ENCODE measurements around the gene C5orf52.
"Not testable (repeated sequence)": the region's sequence is repeated elsewhere in the genome, so short reads cannot be mapped to it uniquely, and the experiment has no call there.

The C5orf52 gene

DNA sequence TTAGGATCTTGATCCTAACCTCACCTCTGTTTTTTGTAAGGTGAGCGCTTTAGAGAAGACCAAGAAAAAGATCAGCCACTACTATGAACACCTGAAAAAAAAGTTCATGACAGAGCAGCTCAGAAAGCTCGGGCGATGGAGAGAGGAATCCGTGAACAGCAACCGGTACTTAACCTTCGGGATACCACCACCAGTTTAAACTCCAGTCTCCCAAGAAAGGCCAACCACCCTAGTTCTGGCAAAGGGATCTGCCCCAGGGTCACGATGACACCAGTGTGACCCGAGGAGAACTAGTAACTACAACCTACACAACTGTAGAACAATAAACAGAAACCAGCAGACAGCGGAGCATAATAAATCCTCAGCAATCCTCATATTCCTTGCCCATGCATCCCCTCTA, 8.5 kb downstream of the C5orf52 start:
- no peak for DNase-seq (ENCODE audit: low read depth)

DNA sequence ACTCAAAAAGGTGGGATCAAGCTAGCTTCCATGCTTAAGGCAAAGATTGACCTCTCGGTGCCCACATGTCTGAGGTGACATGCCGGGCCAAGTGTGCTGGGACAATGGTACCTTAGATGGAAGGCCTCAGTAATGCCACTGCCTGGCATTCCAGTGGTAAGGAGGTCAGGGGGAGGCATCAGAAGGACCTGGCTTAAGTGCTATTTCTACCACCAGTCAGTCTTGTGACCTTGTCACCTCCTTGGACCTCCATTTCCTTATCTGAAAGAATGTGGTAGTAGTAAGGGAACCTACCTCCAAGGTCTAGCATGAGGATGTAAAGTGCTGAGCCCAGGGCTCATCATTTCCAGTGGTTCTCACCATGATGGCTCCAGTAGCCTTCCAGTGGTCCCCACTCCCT, 8.9 kb downstream of the C5orf52 start:
- no peak for DNase-seq (ENCODE audit: low read depth)

DNA sequence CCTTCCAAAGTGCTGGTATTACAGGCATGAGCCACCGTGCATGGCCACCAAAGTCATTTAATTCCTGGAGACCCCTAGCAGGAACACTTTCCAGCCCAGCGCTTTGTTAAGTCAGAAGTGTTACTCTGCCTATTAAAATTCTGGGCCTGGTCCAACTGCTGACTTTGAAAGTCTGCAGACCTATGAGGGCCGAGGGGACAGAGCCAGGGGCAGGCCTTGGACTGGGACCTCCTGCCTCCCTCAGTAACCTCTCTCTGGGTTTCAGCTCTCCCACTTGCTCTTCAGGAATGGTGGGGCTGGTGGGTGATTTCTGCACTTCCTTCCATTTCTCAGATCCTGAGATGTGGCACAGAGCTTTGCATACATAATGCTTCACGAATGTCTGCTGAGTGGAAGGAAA, 9.7 kb downstream of the C5orf52 start:
- DNase-seq (ENCODE audit: low read depth), result no peak

DNA sequence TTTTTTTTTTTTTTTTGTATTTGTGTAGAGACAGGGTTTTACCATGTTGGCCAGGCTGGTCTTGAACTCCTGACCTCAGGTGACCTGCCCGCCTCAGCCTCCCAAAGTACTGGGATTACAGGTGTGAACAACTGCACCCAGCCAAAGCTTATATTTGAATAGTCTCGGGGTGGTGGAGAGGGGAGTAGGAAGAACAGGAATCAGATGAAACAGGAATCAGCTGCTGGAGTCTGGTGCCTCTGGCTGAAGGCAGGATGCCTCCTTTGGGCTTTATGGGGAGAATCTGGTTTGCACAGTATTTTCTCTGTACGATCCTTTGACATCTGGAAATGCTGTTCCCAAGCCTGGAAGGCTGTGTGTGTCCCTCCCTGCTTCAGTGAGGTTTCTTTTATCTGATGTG, 10.9 kb downstream of the C5orf52 start:
- DNase-seq (ENCODE audit: low read depth), result no peak

- not testable (repeated sequence) for DNase-seq (ENCODE audit: low read depth)
Observed at GRCh38 chr5:157686276-157687197, 15.2 kb downstream of the C5orf52 start.

DNA sequence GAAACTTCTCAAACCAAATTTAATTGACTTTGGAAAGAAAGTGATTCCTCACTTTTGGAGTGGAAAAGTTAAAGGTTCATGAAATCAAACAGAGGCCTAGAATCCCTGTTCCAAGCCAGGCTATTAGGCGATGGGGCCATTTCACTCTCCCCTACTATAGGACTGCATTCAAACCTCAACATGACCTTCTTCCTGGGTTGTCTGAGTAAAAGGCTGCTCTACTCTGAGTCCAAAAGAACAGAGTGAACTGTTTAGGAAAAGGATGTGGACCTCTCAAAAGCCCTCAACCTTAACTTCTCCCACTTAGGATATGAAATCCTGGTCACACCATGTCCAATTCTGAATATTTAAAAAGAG, 15.8 kb downstream of the C5orf52 start:
- no peak for DNase-seq (ENCODE audit: low read depth)

DNA sequence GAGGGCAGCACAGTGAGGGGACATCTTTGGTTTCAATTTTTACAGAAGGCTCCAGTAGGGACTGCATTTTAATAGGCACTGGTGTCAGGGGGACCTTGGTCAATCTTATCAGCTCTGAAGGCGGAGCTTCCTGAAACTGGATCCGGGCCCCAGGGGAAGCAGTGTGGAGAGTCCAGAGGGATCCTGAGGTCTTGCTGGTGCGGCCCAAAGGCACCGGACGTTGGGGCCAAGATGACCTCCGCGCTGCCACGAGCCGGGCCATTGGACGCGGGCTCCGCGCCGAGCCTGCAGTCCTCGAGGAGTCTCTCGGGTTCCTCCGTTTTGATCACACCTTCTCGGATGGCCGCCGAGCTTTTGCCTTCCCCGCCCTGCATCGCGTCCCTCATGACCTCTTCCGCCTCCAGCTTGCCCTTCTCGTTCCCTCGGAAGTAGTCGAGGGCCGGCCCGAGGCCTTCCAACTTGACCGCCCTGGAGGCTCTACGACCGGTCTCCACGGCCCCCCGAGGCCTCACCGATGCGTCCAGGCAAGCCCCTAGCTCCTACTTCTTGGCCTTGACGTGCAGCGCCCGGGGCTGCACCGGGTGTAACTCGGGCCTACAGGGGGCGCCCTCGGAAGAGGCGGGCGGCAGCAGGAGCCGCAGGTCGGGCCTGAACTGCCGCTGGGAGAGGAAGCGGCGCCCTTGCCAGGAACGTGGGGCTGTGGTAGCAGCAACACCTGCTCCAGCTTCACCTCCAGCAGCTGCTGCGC, 18.8 kb downstream of the C5orf52 start:
- no peak for DNase-seq (ENCODE audit: low read depth)

DNA sequence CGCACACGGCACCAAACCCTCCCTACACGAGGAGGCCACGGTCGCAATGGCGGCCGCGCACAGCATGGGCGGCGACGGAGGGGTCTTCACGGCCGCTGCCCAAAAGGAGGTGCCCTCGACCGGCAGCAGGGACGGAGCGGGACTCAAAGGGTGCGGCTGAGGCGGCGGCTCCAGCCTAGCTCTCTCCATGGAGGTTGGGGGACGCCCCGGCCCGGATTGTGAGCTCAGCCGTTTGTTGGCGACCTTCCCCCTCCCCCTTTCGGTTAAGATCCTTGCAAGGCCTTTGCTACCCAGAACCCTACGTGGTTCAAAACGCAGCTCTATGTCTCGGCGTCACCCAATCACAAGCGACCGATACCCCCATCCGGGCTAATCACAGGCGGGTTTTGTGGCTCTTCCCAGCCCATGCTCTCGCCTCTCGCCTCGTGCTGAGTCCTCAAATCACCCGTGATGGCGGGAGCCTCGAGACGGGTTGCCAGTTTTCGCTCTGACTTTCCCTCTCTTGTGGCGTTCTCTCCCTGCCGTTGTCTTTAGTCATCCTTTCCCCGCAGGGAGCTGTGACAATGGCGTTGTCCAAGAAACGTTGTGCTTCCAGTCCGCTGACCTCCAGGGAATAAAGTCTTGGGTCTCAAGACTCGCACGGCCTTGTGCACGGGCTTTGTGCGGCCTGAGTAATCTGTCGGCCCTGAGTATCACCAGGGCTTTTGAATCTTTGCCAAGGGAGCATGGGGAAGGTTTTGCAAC, 19.5 kb downstream of the C5orf52 start:
- no peak for DNase-seq (ENCODE audit: low read depth)

DNA sequence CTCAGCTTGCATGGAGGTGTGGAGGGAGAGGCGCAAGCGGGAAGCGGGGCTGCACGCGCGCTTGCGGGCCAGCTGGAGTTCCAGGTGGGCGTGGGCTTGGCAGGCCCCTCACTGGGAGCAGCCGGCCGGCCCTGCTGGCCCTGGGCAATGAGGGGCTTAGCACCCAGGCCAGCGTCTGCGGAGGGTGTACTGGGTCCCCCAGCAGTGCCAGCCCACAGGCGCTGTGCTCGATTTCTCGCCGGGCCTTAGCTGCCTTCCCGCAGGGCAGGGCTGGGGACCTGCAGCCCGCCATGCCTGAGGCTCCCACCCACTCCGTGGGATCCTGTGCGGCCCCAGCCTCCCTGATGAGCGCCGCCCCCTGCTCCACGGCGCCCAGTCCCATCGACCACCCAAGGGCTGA, 22.5 kb downstream of the C5orf52 start:
- DNase-seq (ENCODE audit: low read depth), result not testable (repeated sequence)

GRCh38 chr5:157696154-157696553, 24.8 kb downstream of the C5orf52 start:
- DNase-seq (ENCODE audit: low read depth), result not testable (repeated sequence)

GRCh38 chr5:157698674-157699073, 27.3 kb downstream of the C5orf52 start:
- DNase-seq (ENCODE audit: low read depth), result not testable (repeated sequence)

DNA sequence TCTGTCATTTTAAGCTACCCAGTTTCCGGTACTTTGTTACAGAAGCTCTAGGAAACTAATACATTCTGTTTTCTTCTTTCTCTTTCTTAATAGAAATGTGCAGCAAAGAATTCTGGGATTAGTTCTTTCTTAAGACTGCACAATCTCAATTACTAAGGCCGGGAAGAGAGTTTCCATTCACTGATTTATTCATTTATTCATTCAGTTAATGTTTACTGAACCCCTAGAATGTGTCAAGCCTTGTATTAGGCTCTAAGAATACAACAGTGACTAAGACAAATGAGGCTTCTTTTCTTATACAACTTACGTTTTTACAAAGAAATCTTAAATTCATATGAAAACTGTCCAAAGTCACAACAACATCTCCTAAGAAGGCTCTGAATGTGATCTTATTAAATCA, 32.4 kb downstream of the C5orf52 start:
- no peak for DNase-seq (ENCODE audit: low read depth)

- no peak for DNase-seq (ENCODE audit: low read depth)
Observed at GRCh38 chr5:157708866-157709265, 37.5 kb downstream of the C5orf52 start.

DNA sequence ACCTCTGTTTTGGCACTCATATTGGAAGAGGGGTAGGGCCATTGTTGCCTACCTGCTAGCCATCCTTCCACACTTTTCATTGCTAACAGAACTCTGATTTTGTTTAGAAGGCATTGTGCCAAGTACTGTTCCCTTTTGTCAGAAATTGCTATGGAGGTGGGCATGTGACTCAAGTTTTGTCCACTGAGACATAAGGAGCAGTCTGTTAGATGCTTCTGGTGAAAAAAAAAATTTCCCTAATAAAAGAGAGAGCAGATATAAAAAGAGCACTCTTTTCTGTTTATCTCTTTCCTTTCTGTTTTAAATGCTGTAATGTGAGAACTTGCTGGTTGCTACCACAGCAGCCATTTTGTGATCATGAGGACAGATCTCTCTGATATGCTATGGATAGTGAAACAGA, 38.0 kb downstream of the C5orf52 start:
- DNase-seq (ENCODE audit: low read depth), result no peak

DNA sequence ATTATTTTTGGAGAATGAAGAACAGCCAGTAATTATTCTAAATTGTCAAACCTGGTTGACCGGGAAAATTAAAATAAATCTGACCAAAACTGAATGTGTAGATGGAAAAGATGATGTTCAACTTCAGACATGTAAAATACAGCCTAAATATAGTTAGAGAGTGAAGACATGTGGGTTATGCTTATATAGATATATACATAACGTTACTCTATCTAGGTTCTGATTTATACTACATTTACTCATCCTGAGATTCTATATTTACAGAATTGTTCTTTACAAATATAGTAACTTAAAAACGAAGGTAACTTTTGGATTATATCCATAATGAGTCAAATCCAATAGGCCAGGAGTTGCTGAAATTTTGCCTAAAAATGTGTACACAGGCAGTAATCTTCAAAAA, 39.1 kb downstream of the C5orf52 start:
- DNase-seq (ENCODE audit: low read depth), result no peak

DNA sequence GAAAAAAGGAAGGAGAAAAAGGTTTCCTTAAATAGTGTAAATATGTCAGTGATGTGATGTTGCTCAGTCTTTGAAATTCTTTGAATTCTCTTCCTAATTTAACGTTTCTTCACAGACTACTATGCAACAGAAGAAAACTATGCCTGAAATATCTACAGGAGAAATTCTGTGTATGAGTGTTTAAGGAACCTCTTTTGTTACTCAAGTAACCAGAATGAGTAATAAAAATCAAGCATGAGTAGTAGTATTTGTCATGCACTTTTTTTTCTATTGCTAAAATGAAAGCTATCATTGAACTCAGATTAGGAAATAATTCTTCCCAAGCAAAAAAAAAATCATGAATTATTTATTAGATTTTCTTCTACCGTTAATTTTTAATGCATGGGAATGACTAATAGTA, 39.5 kb downstream of the C5orf52 start:
- DNase-seq (ENCODE audit: low read depth), result no peak

- no peak for DNase-seq (ENCODE audit: low read depth)
Observed at GRCh38 chr5:157713830-157714595, 42.7 kb downstream of the C5orf52 start.

DNA sequence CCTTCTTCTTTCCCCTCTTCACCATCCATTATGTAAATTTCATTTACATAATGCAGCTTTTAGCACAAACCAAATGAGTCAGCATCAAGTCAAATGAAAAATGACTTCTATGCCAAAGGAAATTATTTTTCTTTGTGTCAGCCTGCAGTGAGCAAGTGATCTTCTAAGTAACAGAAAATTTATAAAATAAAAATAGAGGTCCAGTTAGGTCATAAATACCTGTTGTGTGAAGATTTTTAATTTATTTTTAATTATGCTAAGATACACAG, 43.2 kb downstream of the C5orf52 start:
- no peak for DNase-seq (ENCODE audit: low read depth)

- no peak for DNase-seq (ENCODE audit: low read depth)
Observed at GRCh38 chr5:157718519-157718918, 47.2 kb downstream of the C5orf52 start.

DNA sequence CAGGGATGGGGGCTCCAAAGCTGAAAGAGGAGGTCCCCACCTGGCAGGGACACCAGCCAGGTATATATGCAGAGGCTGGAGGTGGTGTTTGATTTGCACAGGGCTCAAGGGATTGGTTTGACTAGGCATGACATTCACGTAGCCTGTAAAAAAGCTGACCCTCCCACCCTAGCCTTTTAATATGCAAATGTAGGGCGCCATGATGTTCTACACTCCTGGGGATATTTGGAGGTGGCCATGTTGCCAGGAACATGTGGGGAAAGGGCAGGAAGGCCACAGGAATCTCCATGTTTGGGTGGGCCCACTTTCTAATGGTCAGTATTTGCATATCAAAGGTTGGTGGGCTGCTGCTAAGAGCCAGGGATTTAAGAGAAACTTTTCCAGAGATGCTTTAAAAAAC, 47.9 kb downstream of the C5orf52 start:
- DNase-seq (ENCODE audit: low read depth), result no peak

DNA sequence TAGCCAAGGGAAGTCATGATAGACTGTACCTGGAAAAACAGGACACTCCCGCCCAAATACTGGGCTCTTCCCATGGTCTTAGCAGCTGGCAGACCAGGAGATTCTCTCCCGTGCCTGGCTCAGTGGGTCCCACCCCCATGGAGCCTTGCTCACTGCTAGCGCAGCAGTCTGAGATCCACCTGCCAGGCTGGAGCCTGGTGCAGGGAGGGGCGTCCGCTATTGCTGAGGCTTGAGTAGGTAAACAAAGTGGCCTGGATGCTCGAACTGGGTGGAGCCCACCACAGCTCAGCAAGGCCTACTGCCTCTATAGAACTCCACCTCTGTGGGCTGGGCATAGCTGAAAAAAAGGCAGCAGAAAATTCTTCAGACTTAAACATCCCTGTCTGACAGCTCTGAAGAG, 49.8 kb downstream of the C5orf52 start:
- no peak for DNase-seq (ENCODE audit: low read depth)

DNA sequence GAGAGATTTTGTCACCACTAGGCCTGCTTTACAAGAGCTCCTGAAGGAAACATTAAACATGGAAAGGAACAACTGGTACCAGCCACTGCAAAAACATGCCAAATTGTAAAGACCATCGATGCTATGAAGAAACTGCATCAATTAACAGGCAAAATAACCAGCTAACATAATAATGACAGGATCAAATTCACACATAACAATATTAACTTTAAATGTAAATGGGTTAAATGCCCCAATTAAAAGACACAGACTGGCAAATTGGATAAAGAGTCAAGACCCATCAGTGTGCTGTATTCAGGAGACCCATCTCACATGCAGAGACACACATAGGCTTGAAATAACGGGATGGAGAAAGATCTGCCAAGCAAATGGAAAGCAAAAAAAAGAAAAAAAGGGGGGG, 51.6 kb downstream of the C5orf52 start:
- not testable (repeated sequence) for DNase-seq (ENCODE audit: low read depth)

Data from activated T-cell treated with anti-CD3 and anti-CD28 coated beads for 24 hours (primary cell).